ENCODE results near the gene DBF4B.

Gene DBF4B

DNA sequence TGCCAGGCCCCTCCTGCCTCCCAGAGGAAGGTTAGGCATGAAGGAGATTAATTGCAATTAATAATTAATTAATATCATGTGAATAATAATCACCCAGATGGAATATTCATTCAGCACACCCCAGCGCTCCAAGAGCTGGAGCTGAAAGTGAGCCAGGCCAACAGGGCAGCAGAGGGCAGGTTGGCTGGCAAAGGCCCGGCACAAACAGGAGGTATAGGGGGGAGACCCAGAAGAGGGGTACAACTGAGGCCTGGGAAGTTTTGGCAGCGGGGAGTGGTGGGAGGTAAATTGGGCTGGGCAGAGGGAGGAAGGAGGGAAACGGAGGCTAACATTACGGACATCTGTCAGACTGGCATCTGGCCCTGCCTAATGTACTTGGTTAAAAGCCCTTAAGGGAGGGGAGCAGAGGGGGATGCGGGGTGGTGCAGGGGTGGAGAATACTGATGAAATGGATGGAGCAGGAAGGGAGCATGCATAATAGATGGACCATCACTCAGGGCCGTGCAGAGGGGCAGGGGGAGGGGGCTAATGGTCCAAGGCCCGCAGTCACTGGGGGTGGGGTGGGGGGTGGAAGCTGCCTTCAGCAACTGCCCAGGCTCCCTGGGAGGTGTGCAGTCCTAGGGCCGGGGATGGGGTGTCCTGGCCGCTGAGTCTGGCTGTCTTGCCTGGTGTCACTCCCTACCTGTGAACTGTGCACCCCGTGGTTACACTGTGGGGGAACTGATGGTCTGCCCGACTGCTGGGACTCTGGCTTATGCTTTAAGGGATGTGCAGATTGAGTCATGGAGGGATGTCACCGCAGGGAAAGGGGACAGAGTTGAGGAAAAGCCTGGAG lies 52.2 kb downstream of the DBF4B start:
- H3K4me3 ChIP-seq (ENCODE audit: low read depth, low read length), result no peak overlapping the region
- peaks cover 13% of the 10 kb centered on the region for H3K27me3 ChIP-seq
- 0 out of 2 replicates have a peak, but pooled peaks cover 3% of the 10 kb centered on the region for H3K4me1 ChIP-seq
- TF ChIP-seq, protein P1, sequence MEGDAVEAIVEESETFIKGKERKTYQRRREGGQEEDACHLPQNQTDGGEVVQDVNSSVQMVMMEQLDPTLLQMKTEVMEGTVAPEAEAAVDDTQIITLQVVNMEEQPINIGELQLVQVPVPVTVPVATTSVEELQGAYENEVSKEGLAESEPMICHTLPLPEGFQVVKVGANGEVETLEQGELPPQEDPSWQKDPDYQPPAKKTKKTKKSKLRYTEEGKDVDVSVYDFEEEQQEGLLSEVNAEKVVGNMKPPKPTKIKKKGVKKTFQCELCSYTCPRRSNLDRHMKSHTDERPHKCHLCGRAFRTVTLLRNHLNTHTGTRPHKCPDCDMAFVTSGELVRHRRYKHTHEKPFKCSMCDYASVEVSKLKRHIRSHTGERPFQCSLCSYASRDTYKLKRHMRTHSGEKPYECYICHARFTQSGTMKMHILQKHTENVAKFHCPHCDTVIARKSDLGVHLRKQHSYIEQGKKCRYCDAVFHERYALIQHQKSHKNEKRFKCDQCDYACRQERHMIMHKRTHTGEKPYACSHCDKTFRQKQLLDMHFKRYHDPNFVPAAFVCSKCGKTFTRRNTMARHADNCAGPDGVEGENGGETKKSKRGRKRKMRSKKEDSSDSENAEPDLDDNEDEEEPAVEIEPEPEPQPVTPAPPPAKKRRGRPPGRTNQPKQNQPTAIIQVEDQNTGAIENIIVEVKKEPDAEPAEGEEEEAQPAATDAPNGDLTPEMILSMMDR (IDR thresholded peaks at IDR 0.05; ENCODE audit: low read depth, low read length), result no peak
- H3K9me3 ChIP-seq, result no peaks in the 10 kb centered on the region
- no peak for DNase-seq
- no peaks in the 10 kb centered on the region for H3K36me3 ChIP-seq

DNA sequence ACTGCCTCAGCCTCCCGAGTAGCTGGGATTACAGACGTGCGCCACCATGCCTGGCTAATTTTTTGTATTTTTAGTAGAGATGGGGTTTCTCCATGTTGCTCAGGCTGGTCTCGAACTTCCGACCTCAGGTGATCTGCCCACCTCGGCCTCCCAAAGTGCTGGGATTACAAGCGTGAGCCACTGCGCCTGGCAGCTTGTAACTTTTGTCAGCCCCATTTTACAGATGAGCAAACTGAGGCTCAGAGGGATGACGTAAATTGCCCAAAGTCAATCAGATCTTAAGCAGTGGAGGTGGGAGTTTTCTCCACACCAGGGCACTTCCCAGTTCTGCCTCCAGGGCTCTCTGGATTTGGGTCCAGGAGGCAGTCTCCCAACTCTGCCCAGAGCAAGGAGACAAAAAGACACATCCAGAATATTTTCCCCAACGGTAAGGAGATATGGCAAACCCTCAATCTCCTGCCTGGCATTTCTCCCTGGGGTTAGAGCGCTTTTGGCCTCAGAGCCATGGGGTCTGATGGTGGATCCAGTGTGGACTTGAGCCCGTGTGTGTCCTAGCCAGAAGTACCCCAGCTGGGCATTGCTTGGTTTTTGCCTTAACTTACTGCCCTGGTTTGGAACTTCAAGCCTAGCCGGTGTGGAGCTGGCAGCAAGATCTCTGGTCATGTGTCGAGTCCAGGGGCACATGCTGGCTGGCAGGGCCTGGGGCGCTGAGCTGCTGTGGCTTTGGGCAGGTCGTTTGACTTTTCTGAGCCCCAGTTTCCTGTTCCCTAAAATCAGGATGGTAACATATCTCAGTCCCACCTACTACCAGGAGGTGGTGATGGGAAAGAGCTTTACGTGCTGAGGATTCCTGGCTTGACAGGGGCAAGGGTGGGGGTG lies 53.7 kb downstream of the DBF4B start:
- no peaks in the 10 kb centered on the region for H3K36me3 ChIP-seq
- 0 out of 2 replicates have a peak, but pooled peaks cover 3% of the 10 kb centered on the region for H3K4me1 ChIP-seq
- H3K27me3 ChIP-seq, result peaks cover 13% of the 10 kb centered on the region
- no peak overlapping the region for H3K4me3 ChIP-seq (ENCODE audit: low read depth, low read length)
- TF ChIP-seq, protein P1 (IDR thresholded peaks at IDR 0.05; ENCODE audit: low read depth, low read length), result no peak
- no peak for DNase-seq
- no peaks in the 10 kb centered on the region for H3K9me3 ChIP-seq

DNA sequence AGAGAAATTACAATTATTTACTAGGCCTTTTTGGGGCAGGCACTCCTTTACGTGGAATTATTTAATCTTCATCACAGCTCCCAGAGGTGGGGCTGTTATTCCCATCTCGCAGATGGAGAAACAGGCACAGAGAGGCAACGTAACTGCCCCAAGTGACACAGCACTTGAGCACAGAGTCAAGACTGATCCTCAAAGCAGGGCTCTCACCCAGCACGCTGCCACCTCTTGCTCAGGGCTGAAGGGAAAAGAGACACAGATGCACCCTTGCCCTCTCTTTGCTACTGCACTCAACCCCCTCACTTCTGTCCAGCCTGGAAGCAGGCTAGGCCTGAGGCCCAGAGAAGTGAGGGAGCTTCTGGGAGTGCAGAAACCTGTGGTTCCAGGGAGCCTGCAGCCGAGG lies 54.7 kb downstream of the DBF4B start:
- TF ChIP-seq, protein P1 (IDR thresholded peaks at IDR 0.05; ENCODE audit: low read depth, low read length), result no peak
- no peak overlapping the region for H3K4me3 ChIP-seq (ENCODE audit: low read depth, low read length)
- H3K36me3 ChIP-seq, result no peaks in the 10 kb centered on the region
- peaks cover 8% of the 10 kb centered on the region for H3K27me3 ChIP-seq
- no peak for DNase-seq
- 0 out of 2 replicates have a peak, but pooled peaks cover 3% of the 10 kb centered on the region for H3K4me1 ChIP-seq
- no peaks in the 10 kb centered on the region for H3K9me3 ChIP-seq

GRCh38 chr17:44765965-44766364 lies 57.5 kb downstream of the DBF4B start:
- no peaks in the 10 kb centered on the region for H3K9me3 ChIP-seq
- no peak overlapping the region for H3K4me3 ChIP-seq (ENCODE audit: low read depth, low read length)
- no peak for DNase-seq
- no peaks in the 10 kb centered on the region for H3K4me1 ChIP-seq
- TF ChIP-seq, protein P1 (IDR thresholded peaks at IDR 0.05; ENCODE audit: low read depth, low read length), result no peak
- no peaks in the 10 kb centered on the region for H3K36me3 ChIP-seq
- H3K27me3 ChIP-seq, result no peaks in the 10 kb centered on the region

- TF ChIP-seq, protein P1 (IDR thresholded peaks at IDR 0.05; ENCODE audit: low read depth, low read length), result no peak
Observed at GRCh38 chr17:44766409-44767038, 58.1 kb downstream of the DBF4B start.

More at GRCh38 chr17:44766409-44767038, 58.1 kb downstream of the DBF4B start:
- H3K36me3 ChIP-seq, result no peaks in the 10 kb centered on the region
- no peak for DNase-seq
- no peak overlapping the region for H3K4me3 ChIP-seq (ENCODE audit: low read depth, low read length)
- no peaks in the 10 kb centered on the region for H3K9me3 ChIP-seq
- H3K4me1 ChIP-seq, result no peaks in the 10 kb centered on the region
- no peaks in the 10 kb centered on the region for H3K27me3 ChIP-seq

Data from BE2C (cell line).